GM18520 (cell line): Measurements from ENCODE around the gene IL26.
"Not testable (repeated sequence)": the region's sequence is repeated elsewhere in the genome, so short reads cannot be mapped to it uniquely, and the experiment has no call there.

Experiments used
- ATAC-seq: cut with Tn5 transposase; IDR thresholded peaks from one replicate; pipeline ENCODE4 v1.9.1; 2021; ENCODE audit not compliant: unreplicated experiment

IL26 gene

DNA sequence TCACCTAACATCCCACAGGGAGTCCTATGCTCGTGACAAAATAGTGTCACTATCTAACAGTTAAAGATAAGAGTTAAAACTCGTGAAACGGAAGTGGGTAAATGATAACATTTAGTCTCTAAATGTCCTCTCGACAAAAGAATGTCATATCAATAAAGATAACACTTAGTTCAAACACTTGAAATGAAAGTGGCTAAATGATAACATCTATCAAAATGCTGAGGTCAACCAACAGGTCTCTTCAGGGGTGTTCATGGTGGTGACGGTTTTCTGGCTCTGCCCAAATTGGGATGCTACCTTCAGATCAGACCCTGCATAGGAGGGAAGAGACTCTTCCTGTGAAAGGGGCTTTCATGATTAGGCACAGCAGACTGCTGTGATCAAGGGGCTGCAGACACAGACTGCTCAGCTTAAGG lies 22.1 kb downstream of the IL26 start:
- no peak for ATAC-seq

DNA sequence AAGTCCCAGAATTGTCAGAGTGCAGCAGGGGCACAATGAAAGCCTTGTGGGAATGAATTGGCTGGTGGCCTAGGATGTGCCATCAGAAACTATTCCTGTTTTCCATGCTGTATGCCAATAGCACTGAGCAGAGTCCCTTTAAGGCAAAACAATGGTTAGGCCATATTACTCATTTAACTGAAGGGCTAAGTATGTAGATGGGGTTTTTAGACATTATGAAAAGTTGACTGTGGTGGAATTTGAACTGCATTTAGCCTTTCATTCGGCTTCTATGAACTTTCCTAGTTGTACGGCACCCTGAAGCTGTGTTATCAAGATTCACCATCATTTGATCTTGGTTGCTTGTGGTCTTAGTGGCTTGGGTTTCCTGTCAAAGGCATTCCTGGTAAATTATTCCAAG lies 24.8 kb downstream of the IL26 start:
- ATAC-seq = no peak

DNA sequence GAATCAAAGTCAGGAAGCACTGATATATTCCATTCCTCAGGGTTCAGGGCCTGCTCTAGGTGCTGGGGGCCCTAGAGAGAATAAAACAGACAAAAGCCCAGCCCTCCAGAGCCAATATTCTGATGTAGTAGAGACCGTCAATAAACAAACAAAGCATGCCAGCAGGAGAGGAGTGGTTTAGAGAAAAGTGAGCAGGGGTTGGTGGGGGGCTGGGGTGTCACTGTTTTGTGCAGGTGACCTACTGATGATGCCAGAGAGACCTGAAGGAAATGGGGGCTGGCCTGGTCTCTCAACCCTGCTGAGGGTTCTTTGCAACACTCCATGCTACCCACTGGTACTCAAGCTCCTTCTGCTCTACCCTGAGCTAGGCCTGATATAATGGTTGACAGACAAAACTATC lies 26.5 kb downstream of the IL26 start:
- ATAC-seq = no peak

DNA sequence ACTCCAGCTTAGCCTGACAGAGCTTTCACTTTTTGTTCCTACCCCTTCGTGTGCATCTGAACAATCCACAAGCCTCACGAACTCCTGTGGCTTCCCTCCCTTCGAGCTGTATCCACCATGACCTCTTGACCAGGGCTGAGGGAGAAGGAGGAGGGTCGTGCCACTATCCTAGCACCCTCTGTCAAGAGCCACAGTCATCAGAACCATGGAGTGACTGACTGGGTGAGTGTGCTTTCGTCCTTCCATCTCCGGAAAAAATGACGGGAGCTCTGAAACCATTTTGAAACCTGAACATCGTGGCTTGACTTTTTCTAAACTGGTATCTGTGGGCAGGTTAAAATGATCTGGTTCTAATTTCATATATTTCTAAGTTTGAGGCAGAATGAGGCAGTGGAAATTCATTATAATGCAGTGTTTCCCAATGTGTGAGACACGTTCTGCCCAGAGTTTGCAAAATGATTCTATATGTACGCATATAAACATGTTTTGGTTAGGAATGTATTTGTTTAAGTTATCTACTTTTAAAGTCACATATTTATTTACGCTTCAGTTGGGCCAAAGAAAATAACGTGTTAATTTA lies 27.0 kb downstream of the IL26 start:
- no peak for ATAC-seq

DNA sequence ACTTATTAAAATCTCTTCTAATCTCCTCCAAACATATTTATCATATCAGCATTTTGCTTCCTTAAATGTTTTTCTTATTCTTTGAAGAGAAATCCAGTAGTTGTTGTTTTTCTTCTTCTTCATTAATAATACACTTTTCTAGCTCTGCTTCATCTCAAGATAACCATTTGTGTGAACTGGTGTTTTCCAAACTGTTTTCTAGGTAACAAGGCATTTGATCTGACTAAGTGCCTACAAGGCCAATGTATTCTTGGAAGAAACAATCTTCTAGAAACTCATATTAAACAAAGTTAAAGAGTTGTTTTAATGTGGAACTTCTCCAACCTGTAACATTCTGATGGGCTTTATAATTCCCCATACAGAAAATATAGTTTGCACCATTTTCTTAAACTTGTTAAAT lies 35.3 kb downstream of the IL26 start:
- ATAC-seq = no peak

DNA sequence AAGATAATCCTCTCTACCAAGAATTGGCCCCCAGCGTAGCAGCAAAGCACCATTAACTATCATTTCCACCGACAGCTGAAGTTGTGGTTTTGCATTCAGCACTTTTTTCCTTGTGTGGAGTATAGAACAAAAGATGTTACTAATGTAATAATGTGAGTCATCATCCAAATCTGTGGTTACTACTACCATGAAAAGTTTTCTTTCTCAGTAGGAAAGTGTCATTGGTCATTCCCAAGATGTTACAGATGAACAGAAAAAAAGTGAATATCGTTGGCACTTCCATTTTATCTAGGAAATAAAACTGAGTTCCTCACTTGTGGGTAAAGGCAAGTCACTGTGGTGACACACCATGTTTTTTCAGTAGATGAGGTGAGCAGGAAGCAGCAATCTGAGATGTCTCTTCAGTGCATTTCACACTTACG lies 35.8 kb downstream of the IL26 start:
- ATAC-seq = no peak

DNA sequence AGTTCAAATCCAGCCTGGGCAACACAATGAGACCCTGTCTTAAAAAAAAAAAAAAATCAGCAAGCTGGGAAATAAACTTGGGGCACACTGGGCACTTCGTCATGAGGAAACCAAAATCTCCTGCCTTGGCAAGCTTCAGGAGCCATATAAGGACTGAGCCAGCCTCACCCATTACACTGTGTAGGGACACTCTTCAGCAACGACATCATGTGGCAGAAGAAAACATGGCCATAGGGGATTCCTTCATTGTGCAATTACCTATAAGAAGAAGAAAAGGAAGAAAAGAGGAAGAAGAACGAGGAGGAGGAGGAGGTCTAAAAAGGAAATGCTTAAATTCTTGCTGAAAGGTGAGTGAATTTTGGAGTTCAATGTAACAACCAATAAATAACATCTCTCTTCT lies 40.0 kb downstream of the IL26 start:
- no peak for ATAC-seq

DNA sequence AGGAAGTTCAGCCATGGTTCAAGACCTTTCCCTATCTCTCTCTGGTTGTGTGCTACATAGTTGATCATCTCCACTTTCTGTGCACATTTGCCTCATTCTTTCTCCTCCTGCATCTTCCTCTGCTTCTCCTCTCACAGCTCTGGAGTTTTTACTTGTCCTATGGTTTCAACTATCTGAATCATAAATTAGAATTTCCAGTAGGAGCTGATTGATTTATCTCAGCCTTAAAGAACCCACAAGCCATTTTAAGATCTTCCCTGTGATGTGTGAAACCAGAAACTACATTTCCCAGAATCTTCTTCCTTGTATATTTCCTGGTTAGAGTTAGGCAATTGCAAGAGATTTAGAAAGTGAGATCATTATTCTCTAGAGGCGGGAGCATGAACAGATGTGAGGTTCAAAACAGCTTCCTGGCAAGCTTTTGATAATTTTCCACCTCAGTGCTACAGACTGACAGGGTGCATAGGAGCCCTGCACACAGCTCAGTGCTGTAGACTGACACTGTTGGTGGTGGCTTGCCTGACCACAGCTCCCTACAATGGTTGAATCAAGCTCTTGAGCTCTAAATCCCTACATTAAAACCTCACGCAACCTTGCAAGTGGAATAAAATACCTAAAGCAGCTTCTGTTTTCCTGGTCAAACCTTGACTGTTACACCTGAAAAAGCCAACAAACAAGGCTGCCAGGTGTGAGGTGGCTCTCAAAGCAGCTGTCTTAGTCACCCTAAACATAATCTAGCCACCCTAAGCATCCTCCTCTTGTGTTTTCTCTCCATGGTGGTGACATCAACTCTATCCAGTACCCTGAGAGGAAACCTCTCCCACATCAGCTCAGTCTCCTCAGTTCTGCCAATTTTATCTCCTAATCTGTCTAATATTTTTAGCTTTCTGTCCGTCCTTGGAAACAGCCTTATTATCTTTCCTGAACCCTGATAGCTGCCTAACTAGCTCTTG lies 44.5 kb downstream of the IL26 start:
- ATAC-seq = no peak

DNA sequence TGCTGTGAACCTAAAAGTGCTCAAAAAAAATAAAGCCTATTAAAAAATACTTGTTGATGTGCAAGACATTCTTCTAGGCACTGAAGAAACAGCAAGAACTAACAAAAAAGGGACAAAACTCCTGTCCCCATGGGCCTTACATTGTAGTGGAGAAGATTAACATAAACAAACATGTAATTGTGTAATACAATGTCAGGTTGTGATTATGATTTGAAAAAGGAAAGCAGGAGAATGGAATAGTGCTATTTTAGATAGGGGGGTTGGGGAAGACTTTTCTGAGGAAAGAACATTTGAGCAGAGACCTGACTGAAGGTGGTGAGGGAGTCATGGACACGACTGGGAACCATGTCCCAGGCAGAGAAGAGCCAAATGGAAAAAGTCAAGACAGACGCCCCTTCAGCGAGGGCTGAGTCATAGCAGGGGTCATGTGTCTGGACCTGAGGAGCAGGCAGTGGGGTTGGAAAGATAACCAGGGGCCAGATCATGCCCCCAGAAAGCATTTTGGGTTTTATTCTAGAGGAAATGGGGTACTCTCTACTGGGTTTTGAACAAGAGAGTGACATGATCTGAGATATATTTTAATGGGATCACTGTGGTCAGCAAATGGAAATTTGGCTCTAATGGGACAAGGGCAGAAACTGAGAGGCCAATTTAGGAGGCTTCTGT lies 46.7 kb downstream of the IL26 start:
- ATAC-seq = no peak

DNA sequence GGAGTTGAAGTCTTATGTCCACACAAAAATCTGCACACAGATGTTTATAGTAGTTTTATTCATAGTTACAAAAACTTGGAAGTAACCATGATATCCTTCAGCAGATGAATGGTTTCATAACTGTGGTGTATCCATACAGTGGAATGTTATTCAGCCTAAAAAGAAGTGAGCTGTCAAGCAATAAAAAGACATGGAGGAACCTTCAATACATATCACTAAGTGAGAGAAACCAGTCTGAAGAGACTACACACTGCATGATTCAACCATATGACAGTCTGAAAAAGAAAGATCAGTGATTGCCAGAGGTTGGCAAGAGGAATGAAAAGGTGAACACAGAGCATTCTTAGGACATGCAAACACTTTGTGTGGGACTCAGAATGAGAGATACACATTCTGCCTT lies 47.4 kb downstream of the IL26 start:
- ATAC-seq = no peak

DNA sequence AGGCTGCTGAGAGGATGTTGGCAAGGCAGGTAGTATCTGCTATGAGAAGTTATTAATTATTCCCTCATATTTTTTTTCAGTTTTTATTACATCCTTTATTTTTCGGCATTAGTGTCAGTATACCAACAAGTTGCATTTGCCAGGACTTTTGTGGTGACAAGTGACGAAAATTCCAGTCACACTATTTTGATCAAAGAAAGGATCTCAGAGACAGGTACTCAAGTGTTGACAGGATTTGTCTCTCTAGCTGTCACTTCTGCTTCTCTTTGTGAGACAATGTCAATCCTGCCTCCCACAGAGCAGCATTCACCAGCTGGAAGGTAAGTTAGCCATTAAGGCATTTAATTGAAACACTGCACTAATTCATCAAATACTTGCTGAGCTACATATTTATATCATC lies 48.0 kb downstream of the IL26 start:
- ATAC-seq = no peak

DNA sequence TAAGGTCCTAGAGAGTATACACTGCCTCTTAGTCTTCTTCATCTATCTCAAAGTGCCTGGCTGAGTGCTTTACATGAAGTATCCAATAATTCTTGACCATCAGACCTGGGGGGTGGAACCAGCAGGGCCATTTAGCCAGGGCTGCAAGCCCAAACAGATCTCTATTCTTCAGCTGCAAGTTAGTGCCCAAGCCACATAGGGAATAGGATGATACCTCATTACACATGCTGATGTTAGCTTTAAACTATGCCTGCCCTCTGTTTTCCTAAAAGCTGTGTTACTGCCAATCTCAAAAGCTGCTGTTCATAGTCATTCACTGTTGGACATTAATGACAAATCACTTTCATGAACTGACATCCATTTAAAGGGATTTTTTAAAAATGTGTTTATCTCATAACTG lies 49.4 kb downstream of the IL26 start:
- ATAC-seq = no peak

DNA sequence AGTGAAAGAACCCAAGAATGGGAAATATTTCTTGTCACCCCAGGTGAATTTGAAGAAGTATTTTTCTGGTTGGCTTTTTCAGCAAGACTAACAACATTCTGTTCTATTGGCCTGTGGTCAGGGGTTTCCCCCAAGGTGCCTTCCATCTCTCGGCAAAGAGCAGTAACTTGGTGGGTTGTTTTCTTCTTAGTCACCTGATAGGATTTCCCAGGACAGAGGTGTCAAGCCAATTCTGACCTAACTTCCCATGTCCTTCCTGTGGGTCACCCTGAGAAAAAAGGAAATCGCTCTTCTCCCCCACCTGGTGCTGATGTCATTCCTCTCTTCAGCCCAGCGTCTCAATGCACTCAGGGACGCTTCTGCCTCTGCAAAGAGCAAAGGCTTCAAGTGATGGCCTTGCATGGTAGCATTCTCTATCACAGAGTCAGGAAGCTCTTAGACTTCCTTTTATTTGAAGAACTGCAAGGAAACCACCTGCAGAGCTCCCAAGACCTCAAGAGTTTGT lies 50.0 kb downstream of the IL26 start:
- peak; percentile 92 for ATAC-seq

DNA sequence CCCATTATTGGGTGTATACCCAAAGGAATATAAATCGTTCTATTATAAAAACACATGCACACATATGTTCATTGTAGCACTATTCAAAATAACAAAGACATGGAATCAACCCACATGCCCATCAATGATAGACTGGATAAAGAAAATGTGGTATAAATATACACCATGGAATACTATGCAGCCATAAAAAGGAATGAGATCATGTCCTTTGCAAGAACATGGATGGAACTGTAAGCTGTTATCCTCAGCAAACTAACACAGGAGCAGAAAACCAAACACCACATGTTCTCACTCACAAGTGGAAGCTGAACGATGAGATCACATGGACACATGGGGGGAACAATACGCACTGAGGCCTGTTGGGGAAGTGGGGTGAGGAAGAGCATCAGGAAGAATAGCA lies 50.8 kb downstream of the IL26 start:
- ATAC-seq = not testable (repeated sequence)

DNA sequence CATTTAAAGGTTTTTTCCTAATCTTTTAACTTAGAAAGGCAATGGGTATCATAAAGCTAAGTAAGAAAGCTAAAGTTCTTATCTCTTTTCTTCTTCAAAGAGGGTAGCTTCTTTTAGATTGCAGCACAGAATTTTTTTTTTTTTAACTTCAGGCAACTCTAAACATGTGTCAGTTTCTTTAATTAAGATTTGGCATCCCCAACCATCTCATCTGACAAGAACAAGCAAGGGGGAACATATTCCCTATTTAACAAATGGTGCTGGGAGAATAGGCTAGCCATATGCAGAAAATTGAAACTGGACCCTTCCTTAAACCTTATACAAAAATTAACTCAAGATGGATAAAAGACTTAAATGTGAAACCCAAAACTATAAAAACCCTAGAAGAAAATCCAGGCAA lies 51.8 kb downstream of the IL26 start:
- ATAC-seq = no peak

DNA sequence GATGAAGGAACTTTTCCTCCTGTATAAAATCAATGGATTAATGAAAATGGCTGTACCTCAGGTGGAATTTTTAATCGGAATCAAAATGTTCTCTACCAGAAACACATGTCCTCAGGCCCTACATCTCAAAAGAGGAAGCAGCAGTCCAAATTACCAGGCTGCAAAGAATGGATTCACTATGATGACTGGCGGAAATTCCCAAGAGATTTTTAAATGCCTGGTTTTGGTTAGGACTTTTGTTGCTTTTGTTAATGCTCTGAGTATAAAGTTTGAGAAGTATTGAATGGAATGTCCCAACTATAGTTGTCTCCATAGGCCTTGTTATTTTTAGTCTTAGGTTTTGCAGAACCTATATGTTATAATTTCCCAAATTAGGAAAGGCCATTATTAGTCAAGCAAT lies 54.9 kb downstream of the IL26 start:
- ATAC-seq = no peak

DNA sequence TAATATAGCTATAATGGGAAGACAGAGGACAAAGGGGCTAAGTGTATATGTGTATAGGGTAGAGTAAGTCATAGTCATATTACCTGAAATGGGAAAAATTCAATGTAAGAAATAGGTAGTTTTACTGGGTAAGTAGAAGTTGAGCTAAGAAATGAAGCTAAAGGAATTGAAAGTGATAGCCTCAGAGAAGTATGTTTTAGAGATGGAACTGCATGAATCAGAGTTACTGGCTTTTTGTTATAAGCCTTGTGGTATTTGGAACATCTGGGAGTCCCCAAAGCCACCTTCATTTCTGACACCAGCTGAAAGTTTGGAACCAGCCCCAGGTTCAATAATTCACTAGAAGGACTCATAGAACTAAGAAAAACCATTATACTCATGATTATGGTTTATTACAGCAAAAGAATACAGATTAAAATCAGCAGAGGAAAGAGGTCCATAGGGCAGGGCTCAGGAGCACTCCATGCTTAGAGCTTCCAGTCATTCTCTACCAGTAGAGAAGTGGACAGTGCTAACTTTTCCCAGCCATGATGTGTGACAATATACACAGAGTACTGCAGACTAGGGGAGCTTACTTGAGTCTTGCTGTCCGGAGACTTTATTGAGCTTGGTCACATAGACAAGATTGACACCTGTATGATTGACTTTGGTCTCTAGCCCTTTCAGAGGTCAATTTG lies 56.3 kb downstream of the IL26 start:
- no peak for ATAC-seq

DNA sequence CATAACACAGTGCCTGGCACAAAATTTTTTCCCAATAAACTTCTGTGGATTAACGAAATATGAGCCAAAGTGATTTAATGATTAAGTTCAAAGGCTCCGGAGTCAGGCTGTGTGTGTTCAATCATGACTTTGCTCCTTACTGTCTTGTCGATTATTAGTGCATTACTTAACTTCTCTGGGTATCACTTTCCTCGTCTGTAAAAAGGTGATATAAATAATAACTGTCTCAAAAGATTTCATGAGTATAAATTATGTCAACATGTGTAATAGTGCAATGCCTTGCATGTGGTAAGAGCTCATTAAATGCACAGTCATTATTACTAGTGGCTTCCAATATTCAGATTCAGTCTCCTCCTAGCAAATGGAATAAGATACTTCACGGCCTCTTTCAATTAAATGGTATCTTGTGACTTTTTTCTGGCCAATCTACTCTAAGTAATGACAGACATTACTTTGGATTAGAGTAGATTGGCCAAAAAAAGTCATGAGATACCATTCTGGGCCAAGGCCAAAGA lies 59.2 kb downstream of the IL26 start:
- no peak for ATAC-seq

DNA sequence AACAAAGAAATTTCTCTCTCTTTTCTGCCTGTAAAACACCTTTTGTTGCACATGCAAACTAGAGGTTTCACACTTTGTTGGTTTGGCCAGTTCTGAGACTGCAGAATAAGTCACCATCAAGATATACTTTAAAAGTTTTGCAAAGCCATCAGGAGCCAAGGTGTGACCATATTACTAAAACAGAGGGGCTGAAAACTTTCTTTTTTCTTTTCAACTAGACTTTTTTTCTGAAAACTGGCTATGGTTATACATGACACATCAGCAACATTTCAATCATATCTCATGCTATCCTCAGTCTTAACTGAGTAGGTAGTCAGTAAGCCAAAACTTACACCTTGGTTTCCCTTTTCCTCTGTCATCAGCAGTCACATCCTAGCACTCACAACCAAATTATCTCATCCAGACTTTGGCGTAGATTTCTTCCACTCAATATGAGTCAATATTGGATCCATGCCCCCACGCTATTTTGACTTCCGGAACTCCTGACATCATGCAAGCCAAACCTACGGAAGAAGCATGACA lies 62.0 kb downstream of the IL26 start:
- ATAC-seq = peak; percentile 74

DNA sequence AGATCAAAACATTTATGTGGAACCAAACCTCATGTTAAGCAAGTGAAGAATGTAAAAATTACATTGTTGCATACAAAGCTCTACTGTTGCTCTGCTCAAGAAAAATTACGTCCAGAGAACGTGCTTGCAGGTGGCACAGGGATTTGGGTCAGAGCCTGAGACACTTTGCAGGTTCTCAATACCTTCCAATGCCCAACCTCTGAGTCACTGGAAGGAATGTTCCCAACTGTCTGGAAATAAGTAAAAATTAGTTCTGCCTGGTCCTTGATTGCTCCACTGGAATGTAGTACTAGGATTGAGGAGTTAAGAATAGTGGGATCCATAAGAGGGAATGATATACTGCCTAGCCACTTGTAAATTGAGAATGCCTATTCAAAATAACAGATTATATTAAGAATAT lies 63.2 kb downstream of the IL26 start:
- no peak for ATAC-seq
